GM21381 (cell line): ENCODE results near the gene SMARCC1.
"Not testable (repeated sequence)": the region's sequence is repeated elsewhere in the genome, so short reads cannot be mapped to it uniquely, and the experiment has no call there.

Source experiments
- ATAC-seq: cut with Tn5 transposase; IDR thresholded peaks from one replicate; pipeline ENCODE4 v1.9.1; 2021; ENCODE audit warnings: mild to moderate bottlenecking, moderate library complexity; ENCODE audit not compliant: unreplicated experiment

Gene SMARCC1

GRCh38 chr3:47772047-47772446 lies 9.6 kb downstream of the SMARCC1 start:
- no peak for ATAC-seq

- no peak for ATAC-seq
Measured at GRCh38 chr3:47766186-47766585, 15.5 kb downstream of the SMARCC1 start.

- no peak for ATAC-seq
Measured at GRCh38 chr3:47762233-47762632, 19.5 kb downstream of the SMARCC1 start.

- ATAC-seq = no peak
Measured at GRCh38 chr3:47761046-47761445, 20.6 kb downstream of the SMARCC1 start.

- not testable (repeated sequence) for ATAC-seq
Measured at GRCh38 chr3:47760207-47760606, 21.5 kb downstream of the SMARCC1 start.

- no peak for ATAC-seq
Measured at GRCh38 chr3:47758261-47759025, 23.2 kb downstream of the SMARCC1 start.

GRCh38 chr3:47752716-47753115 lies 29.0 kb downstream of the SMARCC1 start:
- ATAC-seq = no peak

- ATAC-seq = not testable (repeated sequence)
Measured at GRCh38 chr3:47750811-47751354, 30.8 kb downstream of the SMARCC1 start.

- no peak for ATAC-seq
Measured at GRCh38 chr3:47747558-47747957, 34.1 kb downstream of the SMARCC1 start.

- ATAC-seq = no peak
Measured at GRCh38 chr3:47746264-47746663, 35.4 kb downstream of the SMARCC1 start.

- no peak for ATAC-seq
Measured at GRCh38 chr3:47743855-47744254, 37.8 kb downstream of the SMARCC1 start.

- ATAC-seq = not testable (repeated sequence)
Measured at GRCh38 chr3:47743352-47743751, 38.3 kb downstream of the SMARCC1 start.

- peak; percentile 58 for ATAC-seq
Measured at GRCh38 chr3:47741925-47742324, 39.8 kb downstream of the SMARCC1 start.

- no peak for ATAC-seq
Measured at GRCh38 chr3:47732143-47732542, 49.5 kb downstream of the SMARCC1 start.

- no peak for ATAC-seq
Measured at GRCh38 chr3:47731061-47731460, 50.6 kb downstream of the SMARCC1 start.

GRCh38 chr3:47722859-47723258 lies 58.8 kb downstream of the SMARCC1 start:
- ATAC-seq = no peak

- not testable (repeated sequence) for ATAC-seq
Measured at GRCh38 chr3:47717448-47717847, 64.2 kb downstream of the SMARCC1 start.

- no peak for ATAC-seq
Measured at GRCh38 chr3:47716656-47717055, 65.0 kb downstream of the SMARCC1 start.

GRCh38 chr3:47715928-47716327 lies 65.8 kb downstream of the SMARCC1 start:
- no peak for ATAC-seq

GRCh38 chr3:47714606-47715005 lies 67.1 kb downstream of the SMARCC1 start:
- ATAC-seq = no peak

GRCh38 chr3:47713655-47714054 lies 68.0 kb downstream of the SMARCC1 start:
- no peak for ATAC-seq

- ATAC-seq = no peak
Measured at GRCh38 chr3:47712398-47712797, 69.3 kb downstream of the SMARCC1 start.

- ATAC-seq = no peak
Measured at GRCh38 chr3:47711596-47711995, 70.1 kb downstream of the SMARCC1 start.
